ENCODE measurements around the gene RACGAP1.

RACGAP1 gene

GRCh38 chr12:50025187-50026059 lies at the start of gene RACGAP1:
RACGAP1 (minus strand) TSS chr12:50025494; CDS start chr12:50016715, 8,779 bp downstream.
- peak; percentile 98 for DNase-seq

- no peak for DNase-seq
These were observed 48.4 kb upstream of the RACGAP1 start for GRCh38 chr12:50073712-50074111.

- no peak for DNase-seq
These were observed 47.9 kb upstream of the RACGAP1 start for GRCh38 chr12:50073206-50073605.

GRCh38 chr12:50072198-50072907 lies 47.1 kb upstream of the RACGAP1 start:
- DNase-seq: no peak

- DNase-seq: peak; percentile 70
These were observed 45.2 kb upstream of the RACGAP1 start for GRCh38 chr12:50070314-50071060.

GRCh38 chr12:50069539-50069938 lies 44.2 kb upstream of the RACGAP1 start:
- no peak for DNase-seq

- no peak for DNase-seq
These were observed 43.8 kb upstream of the RACGAP1 start for GRCh38 chr12:50069069-50069468.

- DNase-seq: no peak
These were observed 41.1 kb upstream of the RACGAP1 start for GRCh38 chr12:50066402-50066801.

GRCh38 chr12:50065726-50066310 lies 40.5 kb upstream of the RACGAP1 start:
- no peak for DNase-seq

GRCh38 chr12:50062728-50063460 lies 37.6 kb upstream of the RACGAP1 start:
- no peak for DNase-seq

GRCh38 chr12:50061946-50062686 lies 36.8 kb upstream of the RACGAP1 start:
- no peak for DNase-seq

- no peak for DNase-seq
These were observed 35.9 kb upstream of the RACGAP1 start for GRCh38 chr12:50061171-50061570.

GRCh38 chr12:50060120-50060468 lies 34.8 kb upstream of the RACGAP1 start:
- no peak for DNase-seq

- DNase-seq: no peak
These were observed 34.3 kb upstream of the RACGAP1 start for GRCh38 chr12:50059440-50060119.

- DNase-seq: no peak
These were observed 33.5 kb upstream of the RACGAP1 start for GRCh38 chr12:50058743-50059312.

- no peak for DNase-seq
These were observed 32.8 kb upstream of the RACGAP1 start for GRCh38 chr12:50057896-50058670.

GRCh38 chr12:50057000-50057841 lies 31.9 kb upstream of the RACGAP1 start, which contains the start of gene ASIC1:
ASIC1 (plus strand) TSS chr12:50057596; CDS start chr12:50058767, 1,171 bp downstream.
- peak; percentile 86 for DNase-seq

GRCh38 chr12:50056639-50056976 lies 31.3 kb upstream of the RACGAP1 start:
- no peak for DNase-seq

Data from NCI-H2171 (cell line).